K562 (cell line): ENCODE measurements around the gene MAST4. TPM values are rescaled to one million over a fixed set of nuclear protein-coding genes. Genes with fewer than 3 reads are reported as not detected.
A peak's percentile ranks its signal among the peaks of the same experiment; 100 is the strongest.

Source experiments
- BHLHE40 ChIP-seq: IDR thresholded peaks from 2 replicates; pipeline ENCODE4 v1.6.1; 2011; ENCODE audit warnings: low read length, improper control_type of control experiment
- CAMTA2 ChIP-seq: fragments of 250-450 bp; sonication (Bioruptor Pico); conservative IDR thresholded peaks from 2 replicates; pipeline ENCODE4 v1.5.1; 2022
- ETV6 ChIP-seq, 3 experiments: fragments of 150-350 bp in 1 of 3; sonication (generic) in 1 of 3; formaldehyde crosslinking in 1 of 3; IDR thresholded peaks; 2 replicates each; pipeline versions ENCODE4 v1.6.1 to v1.8.0; 2014 to 2022; ENCODE audit warnings: borderline replicate concordance in 2 of 3, low read depth in 2 of 3, antibody characterized with exemption in 1 of 3, low read length in 1 of 3, mild to moderate bottlenecking in 1 of 3, missing genetic modification reagents in 1 of 3
- FOXK2 ChIP-seq, 2 experiments: fragments of 450-650 bp; IDR thresholded peaks in 1 of 2; conservative IDR thresholded peaks in 1 of 2; 2 replicates each; pipeline ENCODE4 v1.6.1; 2016; ENCODE audit warnings: low read depth in 2 of 2, mild to moderate bottlenecking in 1 of 2
- FOXP1 ChIP-seq: sonication (generic); formaldehyde crosslinking; IDR thresholded peaks from 2 replicates; pipeline ENCODE4 v1.8.0; 2022; ENCODE audit warnings: mild to moderate bottlenecking, missing genetic modification reagents
- HDAC3 ChIP-seq: fragments of 450-650 bp; IDR thresholded peaks from 2 replicates; pipeline ENCODE4 v1.6.1; 2018; ENCODE audit warnings: borderline replicate concordance, mild to moderate bottlenecking, moderate library complexity; ENCODE audit not compliant: partially characterized antibody
- KLF6 ChIP-seq: fragments of 250-450 bp; sonication (Bioruptor Pico); IDR thresholded peaks from 2 replicates; pipeline ENCODE4 v1.4.0; 2020; ENCODE audit warnings: mild to moderate bottlenecking, moderate library complexity, borderline replicate concordance
- RB1 ChIP-seq: fragments of 450-650 bp; IDR thresholded peaks from 2 replicates; pipeline ENCODE4 v1.6.1; 2017; ENCODE audit warnings: low read depth, mild to moderate bottlenecking
- SMARCB1 ChIP-seq: IDR thresholded peaks from 2 replicates; pipeline ENCODE4 v1.6.1; 2011; ENCODE audit warnings: improper control_type of control experiment, low read depth; ENCODE audit not compliant: insufficient read length
- ZBTB5 ChIP-seq: fragments of 450-650 bp; IDR thresholded peaks from 2 replicates; pipeline ENCODE4 v1.6.1; 2017; ENCODE audit warnings: antibody characterized with exemption
- ZFP91 ChIP-seq: sonication (generic); formaldehyde crosslinking; IDR thresholded peaks from 2 replicates; pipeline ENCODE4 v1.8.0; 2022; ENCODE audit warnings: mild to moderate bottlenecking, missing genetic modification reagents
- ZHX1 ChIP-seq: fragments of 150-350 bp; conservative IDR thresholded peaks from 2 replicates; pipeline ENCODE4 v1.6.1; 2014; ENCODE audit warnings: low read length
- ZNF184 ChIP-seq: sonication (generic); formaldehyde crosslinking; IDR thresholded peaks from 2 replicates; pipeline ENCODE4 v1.5.0; 2020; ENCODE audit warnings: missing genetic modification reagents
- ZNF785 ChIP-seq: fragments of 250-450 bp; sonication (Bioruptor Pico); IDR thresholded peaks from 2 replicates; pipeline ENCODE4 v1.4.0; 2020; ENCODE audit warnings: mild to moderate bottlenecking
- polyA plus RNA-seq, 8 experiments: library from polyadenylated mRNA; depleted of rRNA in 4 of 8; stranded (reverse) in 5 of 8; unstranded in 3 of 8; fragments of >200 nt; fragmentation: Nextera tagmentation in 2 of 8; fragmentation: Illumina TruSeq in 1 of 8; extraction: Ambion mirVana in 2 of 8; extraction: Trizol in 1 of 8; gene quantifications; 2 replicates each; pipeline versions ENCODE4 v1.2.1 to v1.2.3, GENCODE V29; 2011 to 2014; ENCODE audit warnings: inconsistent platforms in 1 of 8, missing spikeins in 1 of 8
- total RNA-seq, 7 experiments: library from RNA; depleted of rRNA in 6 of 7; stranded (reverse); fragments of >200 nt in 6 of 7; fragmentation: Illumina TruSeq in 2 of 7; extraction: Trizol in 2 of 7; gene quantifications; 2 replicates each; pipeline versions ENCODE4 v1.2.1 to v1.2.3, GENCODE V29; 2011 to 2021; ENCODE audit warnings: low replicate concordance in 1 of 7
- TF ChIP-seq, protein P1 (sequence below): fragments of 450-650 bp; IDR thresholded peaks from 2 replicates; pipeline ENCODE4 v1.6.1; 2016; ENCODE audit warnings: mild to moderate bottlenecking
- TF ChIP-seq, protein P2 (sequence below): sonication (generic); formaldehyde crosslinking; IDR thresholded peaks from 2 replicates; pipeline ENCODE4 v1.8.1; 2023; ENCODE audit warnings: mild to moderate bottlenecking, missing genetic modification reagents

MAST4 gene
- total and polyA plus RNA-seq, 9 of the 15 experiments (the other 6 are each of a cell fraction or from before 2014, with no cell fraction given) = 0.88 to 10.1 (median 5.2) TPM

GRCh38 chr5:67003935-67004729 lies 407.9 kb downstream of the MAST4 start (continued):
- TF ChIP-seq ZFP91 (CRISPR knock-in tag) (no peak), ZBTB5 (no peak), ZNF785 (CRISPR knock-in tag) (no peak), ZHX1 (no peak), ETV6 (IDR thresholded peaks at IDR 0.05; ENCODE audit: borderline replicate concordance in 1 of 2, low read depth in 2 of 2, low read length in 1 of 2) (peak; percentile 42 to 53; a peak in 1 of 4 replicates), ETV6 (CRISPR knock-in tag; IDR thresholded peaks at IDR 0.05; ENCODE audit: borderline replicate concordance) (no peak), HDAC3 (peak; percentile 52), FOXK2 (conservative IDR thresholded peaks at IDR 0.05 in 1 of 2, IDR thresholded peaks at IDR 0.05 in 1 of 2; ENCODE audit: low read depth in 2 of 2) (peak; percentile 78 to 96), CAMTA2 (no peak), FOXP1 (CRISPR knock-in tag) (no peak), BHLHE40 (peak; percentile 76), SMARCB1 (no peak), ZNF184 (CRISPR knock-in tag) (no peak), KLF6 (CRISPR knock-in tag) (no peak), RB1 (peak; percentile 55; the same call in 1 of the 2 replicates)
- TF ChIP-seq, protein P1, sequence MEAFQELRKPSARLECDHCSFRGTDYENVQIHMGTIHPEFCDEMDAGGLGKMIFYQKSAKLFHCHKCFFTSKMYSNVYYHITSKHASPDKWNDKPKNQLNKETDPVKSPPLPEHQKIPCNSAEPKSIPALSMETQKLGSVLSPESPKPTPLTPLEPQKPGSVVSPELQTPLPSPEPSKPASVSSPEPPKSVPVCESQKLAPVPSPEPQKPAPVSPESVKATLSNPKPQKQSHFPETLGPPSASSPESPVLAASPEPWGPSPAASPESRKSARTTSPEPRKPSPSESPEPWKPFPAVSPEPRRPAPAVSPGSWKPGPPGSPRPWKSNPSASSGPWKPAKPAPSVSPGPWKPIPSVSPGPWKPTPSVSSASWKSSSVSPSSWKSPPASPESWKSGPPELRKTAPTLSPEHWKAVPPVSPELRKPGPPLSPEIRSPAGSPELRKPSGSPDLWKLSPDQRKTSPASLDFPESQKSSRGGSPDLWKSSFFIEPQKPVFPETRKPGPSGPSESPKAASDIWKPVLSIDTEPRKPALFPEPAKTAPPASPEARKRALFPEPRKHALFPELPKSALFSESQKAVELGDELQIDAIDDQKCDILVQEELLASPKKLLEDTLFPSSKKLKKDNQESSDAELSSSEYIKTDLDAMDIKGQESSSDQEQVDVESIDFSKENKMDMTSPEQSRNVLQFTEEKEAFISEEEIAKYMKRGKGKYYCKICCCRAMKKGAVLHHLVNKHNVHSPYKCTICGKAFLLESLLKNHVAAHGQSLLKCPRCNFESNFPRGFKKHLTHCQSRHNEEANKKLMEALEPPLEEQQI = peak; percentile 56; the same call in 1 of the 2 replicates
- TF ChIP-seq, protein P2, sequence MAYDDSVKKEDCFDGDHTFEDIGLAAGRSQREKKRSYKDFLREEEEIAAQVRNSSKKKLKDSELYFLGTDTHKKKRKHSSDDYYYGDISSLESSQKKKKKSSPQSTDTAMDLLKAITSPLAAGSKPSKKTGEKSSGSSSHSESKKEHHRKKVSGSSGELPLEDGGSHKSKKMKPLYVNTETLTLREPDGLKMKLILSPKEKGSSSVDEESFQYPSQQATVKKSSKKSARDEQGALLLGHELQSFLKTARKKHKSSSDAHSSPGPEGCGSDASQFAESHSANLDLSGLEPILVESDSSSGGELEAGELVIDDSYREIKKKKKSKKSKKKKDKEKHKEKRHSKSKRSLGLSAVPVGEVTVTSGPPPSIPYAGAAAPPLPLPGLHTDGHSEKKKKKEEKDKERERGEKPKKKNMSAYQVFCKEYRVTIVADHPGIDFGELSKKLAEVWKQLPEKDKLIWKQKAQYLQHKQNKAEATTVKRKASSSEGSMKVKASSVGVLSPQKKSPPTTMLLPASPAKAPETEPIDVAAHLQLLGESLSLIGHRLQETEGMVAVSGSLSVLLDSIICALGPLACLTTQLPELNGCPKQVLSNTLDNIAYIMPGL (CRISPR knock-in tag) = no peak
